ENCODE data around the gene CRPPA.
"Not testable (repeated sequence)": the region's sequence is repeated elsewhere in the genome, so short reads cannot be mapped to it uniquely, and the experiment has no call there.

Gene CRPPA

DNA sequence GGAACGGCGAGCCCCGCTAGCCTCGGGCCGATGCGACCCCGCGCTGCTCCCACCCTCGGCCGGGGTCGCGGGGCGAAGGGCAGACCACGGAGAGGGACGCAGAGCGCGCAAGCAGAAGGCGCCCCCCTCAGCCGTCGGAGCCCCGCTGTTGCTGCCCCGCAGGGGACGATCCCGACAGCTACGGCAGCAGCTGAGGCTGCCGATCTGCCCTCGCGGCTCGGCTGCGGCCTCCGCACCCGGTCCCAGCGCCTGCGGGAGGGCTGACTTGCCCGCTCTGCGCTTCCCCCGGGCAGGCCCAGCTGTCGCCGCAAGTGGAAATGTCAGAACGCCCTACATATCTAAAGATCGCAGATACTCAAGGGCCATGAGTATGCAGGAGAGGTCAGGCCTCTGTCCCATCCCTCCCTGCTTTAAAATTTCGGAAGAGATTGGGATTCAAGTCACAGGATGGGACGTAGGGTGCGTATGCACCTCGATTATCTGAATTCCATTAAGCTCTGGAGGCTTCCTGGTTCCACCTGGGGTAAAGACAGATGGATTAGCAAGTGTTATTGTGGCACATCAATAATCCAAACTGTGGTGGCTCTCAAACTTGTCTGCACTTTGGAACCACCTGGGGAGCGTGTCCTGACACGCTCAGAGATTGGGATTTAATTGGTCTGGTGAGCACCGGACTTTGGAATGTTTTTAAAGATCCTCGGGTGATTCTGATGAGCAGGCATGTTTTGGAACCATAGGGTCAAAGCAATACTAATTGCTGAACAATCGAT is at the start of gene CRPPA:
CRPPA (minus strand) TSS at position 206 of the 770 bp plus-strand sequence. CDS start 216 bp downstream, outside the sequence.
- Histone ChIP-seq H3K9me3 (ENCODE audit: control insufficient read depth, insufficient read depth, low read depth, low read length) (no peaks in the 10 kb centered on the region), H3K9ac (ENCODE audit: low read length) (peak within 1 kb of the TSS; percentile 64), H3K4me3 (ENCODE audit: low read depth, low read length) (peak within 1 kb of the TSS; percentile 74), H3K27me3 (ENCODE audit: control insufficient read depth, insufficient read depth, low read length) (peaks cover 19% of the 10 kb centered on the region; the same call in 1 of the 2 replicates), H3K36me3 (ENCODE audit: control insufficient read depth, insufficient read depth, low read length) (no peaks in the 10 kb centered on the region), H3K4me1 (ENCODE audit: control insufficient read depth, insufficient read depth, low read length) (peaks cover 16% of the 10 kb centered on the region), H3K27ac (ENCODE audit: low read depth, low read length) (no peak within 1 kb of the TSS)

DNA sequence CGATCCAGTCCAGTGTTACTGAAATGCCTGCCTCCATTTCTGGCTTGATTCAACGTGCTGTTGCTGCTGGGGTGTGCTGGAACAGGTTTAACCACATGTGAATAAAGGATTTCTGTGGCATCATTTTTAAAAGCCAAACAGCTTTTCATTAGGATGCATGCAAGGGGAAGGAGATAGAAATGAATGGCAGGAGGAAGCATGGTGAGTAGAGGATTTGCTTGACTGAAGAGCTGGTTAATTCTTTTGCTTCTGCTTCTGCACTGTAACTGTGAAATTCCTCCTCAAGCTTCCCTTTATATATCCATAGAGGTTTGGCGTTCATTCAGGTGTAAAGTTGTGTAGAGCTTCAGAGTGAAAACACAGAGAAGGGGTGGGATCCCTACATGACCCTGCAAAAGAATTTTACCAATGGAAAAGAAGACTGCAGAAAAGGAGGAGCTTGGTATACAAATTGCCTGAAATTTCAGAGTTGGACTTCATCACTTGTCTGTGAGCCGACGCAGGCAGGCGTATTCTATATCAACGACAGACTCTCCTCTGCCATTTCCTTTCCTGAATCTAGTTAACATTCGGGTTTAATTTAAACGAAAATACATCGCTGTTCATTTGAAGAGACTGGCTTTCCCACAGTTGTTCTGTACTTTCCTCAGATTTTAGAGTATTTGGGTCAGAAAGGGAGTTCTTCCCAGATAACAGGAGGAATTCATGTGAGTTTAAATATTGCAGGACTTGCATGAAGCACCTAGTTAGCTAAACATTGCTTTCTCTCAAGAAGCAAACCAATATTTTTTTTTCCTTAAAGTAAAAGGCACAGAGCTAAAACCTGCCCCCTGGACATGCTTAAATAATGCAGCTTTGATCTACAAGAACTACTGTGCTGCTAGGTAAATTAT is 44.4 kb upstream of the CRPPA start, which contains the start of gene SOSTDC1:
SOSTDC1 (minus strand) TSS at position 270 of the 893 bp plus-strand sequence; CDS start at position 200, 70 bp downstream.
- peak within 1 kb of the TSS; percentile 37; the same call in 1 of the 2 replicates for H3K4me3 ChIP-seq (ENCODE audit: low read depth, low read length)
- no peaks in the 10 kb centered on the region for H3K36me3 ChIP-seq (ENCODE audit: control insufficient read depth, insufficient read depth, low read length)
- H3K27ac ChIP-seq (ENCODE audit: low read depth, low read length), result peak within 1 kb of the TSS; percentile 31; the same call in 1 of the 2 replicates
- H3K9ac ChIP-seq (ENCODE audit: low read length), result no peak within 1 kb of the TSS
- peaks cover 22% of the 10 kb centered on the region for H3K4me1 ChIP-seq (ENCODE audit: control insufficient read depth, insufficient read depth, low read length)
- no peaks in the 10 kb centered on the region for H3K9me3 ChIP-seq (ENCODE audit: control insufficient read depth, insufficient read depth, low read depth, low read length)
- no peaks in the 10 kb centered on the region for H3K27me3 ChIP-seq (ENCODE audit: control insufficient read depth, insufficient read depth, low read length)

DNA sequence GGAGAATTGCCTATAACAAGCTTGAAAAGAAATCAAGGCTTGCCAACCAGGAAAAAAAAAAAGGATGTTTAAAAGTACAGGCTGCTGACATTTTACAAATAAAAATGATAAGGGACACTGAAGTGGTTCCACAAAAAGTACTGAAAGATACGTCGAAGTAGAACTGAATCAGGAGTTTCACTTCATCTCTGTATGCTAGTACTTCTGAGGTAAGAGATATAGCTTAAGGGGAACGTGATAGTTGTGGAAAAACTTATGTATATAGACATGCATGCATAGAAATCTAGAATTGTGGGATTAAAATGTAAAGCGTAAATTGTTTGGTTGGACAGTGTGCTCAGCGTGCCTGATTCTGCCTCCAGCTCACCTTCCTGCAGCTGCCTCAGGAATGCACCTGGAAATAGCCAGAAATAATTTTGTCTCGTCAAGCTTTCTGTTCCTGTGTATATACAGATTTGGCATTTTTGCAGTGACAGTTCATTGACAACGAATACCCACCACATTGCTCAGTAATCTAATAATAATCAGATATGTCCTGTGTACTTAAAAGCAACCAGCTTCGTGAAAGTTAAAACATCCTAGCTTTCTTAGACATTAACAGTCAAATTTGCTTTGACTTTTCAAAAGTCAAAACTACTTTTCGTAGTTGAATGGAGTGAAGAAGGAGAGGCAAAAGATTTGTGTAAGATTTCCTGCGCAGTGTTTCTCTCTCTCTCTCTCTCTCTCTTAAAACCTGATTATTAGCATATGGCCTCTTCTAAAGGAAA is 42.8 kb upstream of the CRPPA start:
- H3K4me1 ChIP-seq (ENCODE audit: control insufficient read depth, insufficient read depth, low read length), result peaks cover 22% of the 10 kb centered on the region
- no peak overlapping the region for H3K27ac ChIP-seq (ENCODE audit: low read depth, low read length)
- no peak overlapping the region for H3K9ac ChIP-seq (ENCODE audit: low read length)

DNA sequence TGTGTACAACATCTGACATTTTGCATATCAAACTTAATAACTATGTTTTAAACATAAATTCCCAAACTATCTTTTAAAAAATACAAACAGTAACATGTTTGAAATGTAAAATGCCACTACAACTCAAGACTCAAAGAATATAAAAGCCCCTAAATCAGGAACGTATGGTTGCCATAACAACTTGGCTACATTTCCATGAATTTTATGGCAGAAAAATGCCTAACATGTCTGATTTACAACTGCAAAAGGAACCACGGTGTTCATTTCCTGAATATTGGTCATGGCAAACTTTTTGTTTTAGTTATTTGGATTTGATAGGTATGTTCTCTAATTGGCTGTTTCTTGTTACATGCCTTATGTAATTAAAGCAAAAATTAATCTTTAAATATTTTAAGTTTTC is 42.2 kb upstream of the CRPPA start:
- H3K27ac ChIP-seq (ENCODE audit: low read depth, low read length), result no peak overlapping the region

More for the DNA sequence above, 42.8 kb upstream of the CRPPA start:
- no peaks in the 10 kb centered on the region for H3K27me3 ChIP-seq (ENCODE audit: control insufficient read depth, insufficient read depth, low read length)
- H3K9me3 ChIP-seq (ENCODE audit: control insufficient read depth, insufficient read depth, low read depth, low read length), result no peaks in the 10 kb centered on the region
- H3K36me3 ChIP-seq (ENCODE audit: control insufficient read depth, insufficient read depth, low read length), result no peaks in the 10 kb centered on the region
- no peak overlapping the region for H3K4me3 ChIP-seq (ENCODE audit: low read depth, low read length)

DNA sequence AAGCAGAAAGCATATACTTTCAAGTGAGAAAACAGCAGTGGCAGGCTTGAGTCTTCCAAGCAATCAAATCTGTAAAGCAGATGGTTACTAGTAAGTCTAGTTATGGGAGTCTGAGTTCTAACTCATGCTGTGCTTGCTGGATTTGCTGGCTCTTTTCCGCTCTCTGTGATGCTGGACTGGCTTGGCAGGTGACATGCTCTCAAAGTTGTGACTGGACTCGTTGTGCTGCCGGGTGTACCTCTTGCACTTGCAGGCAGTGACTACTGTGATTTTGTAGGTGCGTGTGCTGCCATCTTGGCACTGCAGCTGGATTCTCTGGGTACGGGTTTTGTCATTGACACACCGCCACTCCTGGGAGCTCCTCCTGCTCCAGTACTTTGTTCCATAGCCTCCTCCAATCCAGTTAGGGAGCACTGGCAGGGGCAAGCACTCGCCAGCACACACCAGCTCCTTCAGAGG is 41.1 kb upstream of the CRPPA start:
- Histone ChIP-seq H3K4me1 (ENCODE audit: control insufficient read depth, insufficient read depth, low read length) (peaks cover 22% of the 10 kb centered on the region), H3K27ac (ENCODE audit: low read depth, low read length) (no peak overlapping the region), H3K36me3 (ENCODE audit: control insufficient read depth, insufficient read depth, low read length) (no peaks in the 10 kb centered on the region), H3K4me3 (ENCODE audit: low read depth, low read length) (no peak overlapping the region), H3K9ac (ENCODE audit: low read length) (no peak overlapping the region), H3K27me3 (ENCODE audit: control insufficient read depth, insufficient read depth, low read length) (no peaks in the 10 kb centered on the region), H3K9me3 (ENCODE audit: control insufficient read depth, insufficient read depth, low read depth, low read length) (no peaks in the 10 kb centered on the region)

More for the DNA sequence above, 42.2 kb upstream of the CRPPA start:
- Histone ChIP-seq H3K36me3 (ENCODE audit: control insufficient read depth, insufficient read depth, low read length) (no peaks in the 10 kb centered on the region), H3K4me1 (ENCODE audit: control insufficient read depth, insufficient read depth, low read length) (peaks cover 22% of the 10 kb centered on the region), H3K9me3 (ENCODE audit: control insufficient read depth, insufficient read depth, low read depth, low read length) (no peaks in the 10 kb centered on the region), H3K27me3 (ENCODE audit: control insufficient read depth, insufficient read depth, low read length) (no peaks in the 10 kb centered on the region), H3K9ac (ENCODE audit: low read length) (no peak overlapping the region), H3K4me3 (ENCODE audit: low read depth, low read length) (no peak overlapping the region)

DNA sequence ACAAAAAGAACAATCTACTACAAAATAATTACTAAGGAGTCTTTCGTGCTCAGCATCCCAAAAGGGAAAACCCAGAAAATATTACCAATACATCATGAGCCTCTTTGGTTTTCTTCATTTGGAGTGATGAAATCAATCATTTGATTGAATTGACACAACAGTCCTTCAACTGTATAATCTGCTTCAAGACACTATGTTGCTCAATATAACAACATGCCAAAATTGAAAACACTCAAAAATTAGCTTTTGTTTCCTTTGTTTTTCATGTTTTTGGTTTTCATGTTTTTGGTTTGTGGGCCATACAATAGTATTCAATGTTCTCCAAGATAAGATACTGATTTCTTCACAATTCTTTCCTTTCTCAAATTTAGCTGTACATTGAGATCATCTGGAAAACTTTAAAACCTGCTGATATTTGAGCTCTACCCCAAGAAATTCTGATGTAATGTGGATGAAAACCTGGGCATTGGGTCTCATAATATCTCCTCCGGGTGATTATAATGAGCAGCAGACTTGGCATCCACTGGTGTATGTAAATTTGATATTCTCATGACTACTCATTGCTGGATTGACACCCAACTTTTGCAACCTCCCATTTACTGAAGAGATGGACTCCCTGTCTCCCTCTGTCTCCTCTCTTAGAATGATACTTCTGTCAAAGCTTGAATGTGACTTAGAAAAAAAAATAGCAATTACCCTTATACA is 39.6 kb upstream of the CRPPA start:
- no peak overlapping the region for H3K4me3 ChIP-seq (ENCODE audit: low read depth, low read length)
- peaks cover 18% of the 10 kb centered on the region for H3K4me1 ChIP-seq (ENCODE audit: control insufficient read depth, insufficient read depth, low read length)
- H3K27me3 ChIP-seq (ENCODE audit: control insufficient read depth, insufficient read depth, low read length), result no peaks in the 10 kb centered on the region
- no peaks in the 10 kb centered on the region for H3K36me3 ChIP-seq (ENCODE audit: control insufficient read depth, insufficient read depth, low read length)
- H3K9ac ChIP-seq (ENCODE audit: low read length), result no peak overlapping the region
- 0 out of 2 replicates have a peak, but pooled peaks cover 3% of the 10 kb centered on the region for H3K9me3 ChIP-seq (ENCODE audit: control insufficient read depth, insufficient read depth, low read depth, low read length)
- H3K27ac ChIP-seq (ENCODE audit: low read depth, low read length), result no peak overlapping the region

DNA sequence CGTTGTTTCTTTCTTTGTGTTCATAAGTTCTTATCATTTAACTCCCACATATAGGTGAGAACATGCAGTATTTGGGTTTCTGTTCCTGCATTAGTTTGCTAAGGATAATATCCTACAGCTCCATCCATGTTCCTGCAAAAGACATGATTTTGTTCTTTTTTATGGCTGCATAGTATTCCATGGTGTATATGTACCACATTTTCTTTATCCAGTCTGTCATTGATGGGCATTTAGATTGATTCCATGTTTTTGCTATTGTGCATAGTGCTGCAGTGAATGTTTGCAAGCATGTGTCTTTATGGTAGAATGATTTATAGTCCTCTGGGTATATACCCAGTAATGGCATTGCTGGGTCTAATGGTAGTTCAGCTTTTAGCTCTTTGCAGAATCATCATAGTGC is 35.0 kb upstream of the CRPPA start:
- not testable (repeated sequence) for H3K9me3 ChIP-seq (ENCODE audit: control insufficient read depth, insufficient read depth, low read depth, low read length); H3K27me3 ChIP-seq (ENCODE audit: control insufficient read depth, insufficient read depth, low read length)

DNA sequence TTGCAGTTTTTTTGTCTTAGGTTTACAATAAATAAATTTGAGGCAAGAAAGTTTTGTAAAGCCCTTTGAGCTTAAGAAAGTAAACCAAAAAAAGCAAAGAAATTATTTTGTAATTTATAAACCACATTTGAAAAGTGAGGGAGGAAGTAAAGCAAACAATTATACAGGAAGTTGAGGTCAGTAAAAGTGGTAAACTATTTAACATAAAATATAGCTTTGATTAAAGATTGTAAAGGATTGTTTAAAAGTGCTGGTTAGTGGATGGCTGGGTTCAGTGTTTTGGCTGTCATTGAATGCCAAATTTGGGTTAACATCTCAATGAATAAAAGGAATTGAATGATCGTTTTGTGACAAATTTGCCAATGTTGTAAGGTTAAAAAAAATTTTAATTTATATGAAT is 34.3 kb upstream of the CRPPA start:
- Histone ChIP-seq H3K27me3 (ENCODE audit: control insufficient read depth, insufficient read depth, low read length) (no peaks in the 10 kb centered on the region), H3K4me3 (ENCODE audit: low read depth, low read length) (no peak overlapping the region), H3K9ac (ENCODE audit: low read length) (no peak overlapping the region), H3K27ac (ENCODE audit: low read depth, low read length) (no peak overlapping the region), H3K4me1 (ENCODE audit: control insufficient read depth, insufficient read depth, low read length) (no peaks in the 10 kb centered on the region), H3K9me3 (ENCODE audit: control insufficient read depth, insufficient read depth, low read depth, low read length) (0 out of 2 replicates have a peak, but pooled peaks cover 3% of the 10 kb centered on the region), H3K36me3 (ENCODE audit: control insufficient read depth, insufficient read depth, low read length) (no peaks in the 10 kb centered on the region)

More for the DNA sequence above, 35.0 kb upstream of the CRPPA start:
- not testable (repeated sequence) for H3K4me3 ChIP-seq (ENCODE audit: low read depth, low read length); H3K36me3 ChIP-seq (ENCODE audit: control insufficient read depth, insufficient read depth, low read length); H3K27ac ChIP-seq (ENCODE audit: low read depth, low read length); H3K9ac ChIP-seq (ENCODE audit: low read length); H3K4me1 ChIP-seq (ENCODE audit: control insufficient read depth, insufficient read depth, low read length)

DNA sequence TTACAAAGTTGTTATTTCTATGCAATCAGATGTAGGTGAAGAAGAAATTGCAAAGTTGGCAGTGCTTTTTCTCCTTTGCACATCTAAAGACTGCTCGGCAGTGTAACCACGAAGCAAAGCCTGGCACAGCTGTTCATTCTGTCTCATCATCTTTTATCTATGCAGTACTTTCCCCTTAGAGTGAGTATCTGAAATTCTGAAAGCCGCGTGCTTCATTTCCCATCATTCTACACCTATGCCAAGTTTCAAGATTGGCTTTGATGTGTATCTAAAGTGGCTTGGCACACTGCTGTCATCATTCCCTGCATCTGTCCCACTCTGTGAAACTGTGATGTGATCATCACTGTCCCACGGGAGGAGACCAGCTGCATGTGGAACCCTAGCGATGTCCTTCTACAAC is 29.0 kb upstream of the CRPPA start:
- Histone ChIP-seq H3K27me3 (ENCODE audit: control insufficient read depth, insufficient read depth, low read length) (no peaks in the 10 kb centered on the region), H3K4me3 (ENCODE audit: low read depth, low read length) (no peak overlapping the region), H3K27ac (ENCODE audit: low read depth, low read length) (no peak overlapping the region), H3K36me3 (ENCODE audit: control insufficient read depth, insufficient read depth, low read length) (no peaks in the 10 kb centered on the region), H3K9me3 (ENCODE audit: control insufficient read depth, insufficient read depth, low read depth, low read length) (no peaks in the 10 kb centered on the region), H3K9ac (ENCODE audit: low read length) (no peak overlapping the region), H3K4me1 (ENCODE audit: control insufficient read depth, insufficient read depth, low read length) (no peaks in the 10 kb centered on the region)

DNA sequence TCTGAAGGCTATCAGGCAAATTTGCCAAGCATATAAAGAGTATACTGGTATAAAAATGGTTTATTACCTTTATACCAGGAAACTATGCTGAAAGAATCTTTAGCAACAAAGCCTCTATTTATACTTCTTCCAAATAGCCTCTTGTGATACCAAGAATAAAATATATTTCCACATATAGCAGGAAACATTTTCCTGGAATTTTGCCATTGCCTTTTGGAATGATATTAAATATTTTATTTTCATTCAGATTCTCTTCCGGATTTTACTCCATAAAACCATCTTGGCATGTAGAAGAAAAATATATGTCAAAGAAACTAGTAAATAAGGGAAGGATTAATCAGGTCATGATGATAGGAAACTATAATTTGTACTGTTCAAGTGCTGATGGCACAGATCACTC is 26.5 kb upstream of the CRPPA start:
- Histone ChIP-seq H3K36me3 (ENCODE audit: control insufficient read depth, insufficient read depth, low read length) (no peaks in the 10 kb centered on the region), H3K4me1 (ENCODE audit: control insufficient read depth, insufficient read depth, low read length) (no peaks in the 10 kb centered on the region), H3K4me3 (ENCODE audit: low read depth, low read length) (no peak overlapping the region), H3K9me3 (ENCODE audit: control insufficient read depth, insufficient read depth, low read depth, low read length) (no peaks in the 10 kb centered on the region), H3K9ac (ENCODE audit: low read length) (no peak overlapping the region), H3K27me3 (ENCODE audit: control insufficient read depth, insufficient read depth, low read length) (no peaks in the 10 kb centered on the region), H3K27ac (ENCODE audit: low read depth, low read length) (no peak overlapping the region)
